HepG2 (cell line): ENCODE results near the gene PRKAG3. TPM values are rescaled to one million over a fixed set of nuclear protein-coding genes. Genes with fewer than 3 reads are reported as not detected.
A peak's percentile ranks its signal among the peaks of the same experiment; 100 is the strongest.

Experiments
- EED ChIP-seq: sonication (generic); formaldehyde crosslinking; IDR thresholded peaks from 2 replicates; pipeline ENCODE4 v1.5.0; 2020; ENCODE audit warnings: mild to moderate bottlenecking, missing genetic modification reagents
- HNRNPUL1 ChIP-seq: fragments of 200-400 bp; formaldehyde crosslinking; IDR thresholded peaks from 2 replicates; pipeline ENCODE4 v1.6.1; 2017; ENCODE audit warnings: low read depth, mild to moderate bottlenecking, low read length, moderate library complexity
- HOXA7 ChIP-seq: sonication (generic); formaldehyde crosslinking; IDR thresholded peaks from 2 replicates; pipeline ENCODE4 v1.8.1; 2022; ENCODE audit warnings: mild to moderate bottlenecking, missing genetic modification reagents, moderate library complexity
- KMT2A ChIP-seq: sonication (generic); formaldehyde crosslinking; IDR thresholded peaks from 2 replicates; pipeline ENCODE4 v1.4.0; 2020; ENCODE audit warnings: missing genetic modification reagents
- MAF1 ChIP-seq: sonication (generic); formaldehyde crosslinking; IDR thresholded peaks from 2 replicates; pipeline ENCODE4 v1.5.0; 2020; ENCODE audit warnings: missing genetic modification reagents, borderline replicate concordance
- MYNN ChIP-seq: sonication (generic); formaldehyde crosslinking; IDR thresholded peaks from 2 replicates; pipeline ENCODE4 v1.4.0; 2020; ENCODE audit warnings: mild to moderate bottlenecking, low read depth, missing genetic modification reagents
- RAD21 ChIP-seq: fragments of 450-650 bp; formaldehyde crosslinking; IDR thresholded peaks from 2 replicates; pipeline ENCODE4 v1.5.0; 2020; ENCODE audit warnings: mild to moderate bottlenecking
- RXRA ChIP-seq: sonication (generic); formaldehyde crosslinking; IDR thresholded peaks from 2 replicates; pipeline ENCODE4 v1.5.1; 2020; ENCODE audit warnings: missing genetic modification reagents
- SOX6 ChIP-seq, 2 experiments: fragments of 450-650 bp in 1 of 2; sonication (generic) in 1 of 2; formaldehyde crosslinking in 1 of 2; IDR thresholded peaks; 2 replicates each; pipeline versions ENCODE4 v1.4.0 to v1.6.1; 2017 to 2020; ENCODE audit warnings: antibody characterized with exemption in 1 of 2, mild to moderate bottlenecking in 1 of 2, missing genetic modification reagents in 1 of 2
- ZMYM4 ChIP-seq: sonication (generic); formaldehyde crosslinking; IDR thresholded peaks from 2 replicates; pipeline ENCODE4 v1.8.1; 2023; ENCODE audit warnings: mild to moderate bottlenecking, missing genetic modification reagents
- ZNF138 ChIP-seq: sonication (generic); formaldehyde crosslinking; IDR thresholded peaks from 2 replicates; pipeline ENCODE4 v1.5.0; 2020; ENCODE audit warnings: mild to moderate bottlenecking, low read depth, missing genetic modification reagents
- ZNF460 ChIP-seq: sonication (generic); formaldehyde crosslinking; IDR thresholded peaks from 2 replicates; pipeline ENCODE4 v1.5.1; 2020; ENCODE audit warnings: missing genetic modification reagents, mild to moderate bottlenecking, borderline replicate concordance
- ZNF777 ChIP-seq: sonication (generic); formaldehyde crosslinking; IDR thresholded peaks from 2 replicates; pipeline ENCODE4 v1.4.0; 2020; ENCODE audit warnings: missing genetic modification reagents
- polyA plus RNA-seq, 8 experiments: library from polyadenylated mRNA; depleted of rRNA in 3 of 8; stranded (reverse) in 7 of 8; unstranded in 1 of 8; fragments of >200 nt; fragmentation: Illumina TruSeq in 4 of 8; extraction: Trizol in 4 of 8; gene quantifications; 2 replicates each; pipeline versions ENCODE4 v1.2.1 to v1.2.3, GENCODE V29; 2011 to 2016; ENCODE audit warnings: low read depth in 4 of 8, missing spikeins in 1 of 8, mixed read lengths in 1 of 8; ENCODE audit not compliant: insufficient read depth in 1 of 8
- total RNA-seq, 5 experiments: library from RNA; depleted of rRNA; stranded (reverse); fragments of >200 nt; fragmentation: Illumina TruSeq; extraction: Trizol; gene quantifications; 2 replicates each; pipeline ENCODE4 v1.2.3, GENCODE V29; 2016; ENCODE audit warnings: low read depth in 1 of 5
- TF ChIP-seq, protein P1 (sequence below): IDR thresholded peaks from 2 replicates; pipeline ENCODE4 v1.6.1; 2016; ENCODE audit warnings: low read depth
- TF ChIP-seq, protein P2 (sequence below): sonication (generic); formaldehyde crosslinking; IDR thresholded peaks from 2 replicates; pipeline ENCODE4 v1.4.0; 2020; ENCODE audit warnings: missing genetic modification reagents, borderline replicate concordance
- TF ChIP-seq, protein P3 (sequence below): sonication (generic); formaldehyde crosslinking; IDR thresholded peaks from 2 replicates; pipeline ENCODE4 v1.4.0; 2020; ENCODE audit warnings: mild to moderate bottlenecking, missing genetic modification reagents
- TF ChIP-seq, protein P4 (sequence below): sonication (generic); formaldehyde crosslinking; IDR thresholded peaks from 2 replicates; pipeline ENCODE4 v1.4.0; 2020; ENCODE audit warnings: missing genetic modification reagents
- TF ChIP-seq, protein P5 (sequence below): sonication (generic); formaldehyde crosslinking; IDR thresholded peaks from 2 replicates; pipeline ENCODE4 v1.9.0; 2021; ENCODE audit warnings: missing genetic modification reagents, borderline replicate concordance

PRKAG3 gene
- total and polyA plus RNA-seq, 2 of the 13 experiments (the other 11 are each of a cell fraction or from before 2014, with no cell fraction given): not detected

DNA sequence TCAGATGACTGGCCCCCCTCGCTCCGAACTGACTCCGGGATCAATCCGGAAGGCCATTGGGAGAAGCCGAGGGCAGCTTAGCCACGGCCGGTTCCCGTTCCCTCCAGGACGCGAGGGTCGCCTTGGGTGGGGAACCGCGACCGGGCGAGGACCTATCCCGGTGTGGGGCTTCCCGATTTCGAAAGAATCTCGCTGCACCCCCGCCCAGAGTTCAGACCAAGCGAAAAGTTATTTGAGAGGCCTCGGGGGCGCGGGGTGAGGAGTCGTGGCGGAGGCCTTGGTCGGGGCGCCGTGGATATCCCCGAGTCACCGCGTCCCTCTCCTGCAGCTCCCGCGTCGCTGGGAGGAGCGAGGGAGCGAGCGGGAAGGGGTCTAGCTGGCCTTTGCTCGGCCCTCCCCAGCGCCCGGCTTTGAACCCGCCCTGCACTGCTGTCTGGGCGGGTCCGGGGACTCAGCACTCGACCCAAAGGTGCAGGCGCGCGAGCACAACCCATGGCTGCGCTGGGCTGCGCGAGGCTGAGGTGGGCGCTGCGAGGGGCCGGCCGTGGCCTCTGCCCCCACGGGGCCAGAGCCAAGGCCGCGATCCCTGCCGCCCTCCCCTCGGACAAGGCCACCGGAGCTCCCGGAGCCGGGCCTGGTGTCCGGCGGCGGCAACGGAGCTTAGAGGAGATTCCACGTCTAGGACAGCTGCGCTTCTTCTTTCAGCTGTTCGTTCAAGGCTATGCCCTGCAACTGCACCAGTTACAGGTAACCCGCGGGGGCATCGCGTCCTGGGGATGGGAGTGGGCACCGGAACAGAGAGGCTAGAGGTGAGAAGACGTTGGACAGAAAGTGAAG, 49.7 kb downstream of the PRKAG3 start, which contains the start of gene CYP27A1 (continued):
- TF ChIP-seq, protein P1, sequence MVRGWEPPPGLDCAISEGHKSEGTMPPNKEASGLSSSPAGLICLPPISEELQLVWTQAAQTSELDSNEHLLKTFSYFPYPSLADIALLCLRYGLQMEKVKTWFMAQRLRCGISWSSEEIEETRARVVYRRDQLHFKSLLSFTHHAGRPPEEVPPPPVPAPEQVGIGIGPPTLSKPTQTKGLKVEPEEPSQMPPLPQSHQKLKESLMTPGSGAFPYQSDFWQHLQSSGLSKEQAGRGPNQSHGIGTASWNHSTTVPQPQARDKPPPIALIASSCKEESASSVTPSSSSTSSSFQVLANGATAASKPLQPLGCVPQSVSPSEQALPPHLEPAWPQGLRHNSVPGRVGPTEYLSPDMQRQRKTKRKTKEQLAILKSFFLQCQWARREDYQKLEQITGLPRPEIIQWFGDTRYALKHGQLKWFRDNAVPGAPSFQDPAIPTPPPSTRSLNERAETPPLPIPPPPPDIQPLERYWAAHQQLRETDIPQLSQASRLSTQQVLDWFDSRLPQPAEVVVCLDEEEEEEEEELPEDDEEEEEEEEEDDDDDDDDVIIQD: no peak; the same call in 1 of the 2 replicates
- TF ChIP-seq, protein P2, sequence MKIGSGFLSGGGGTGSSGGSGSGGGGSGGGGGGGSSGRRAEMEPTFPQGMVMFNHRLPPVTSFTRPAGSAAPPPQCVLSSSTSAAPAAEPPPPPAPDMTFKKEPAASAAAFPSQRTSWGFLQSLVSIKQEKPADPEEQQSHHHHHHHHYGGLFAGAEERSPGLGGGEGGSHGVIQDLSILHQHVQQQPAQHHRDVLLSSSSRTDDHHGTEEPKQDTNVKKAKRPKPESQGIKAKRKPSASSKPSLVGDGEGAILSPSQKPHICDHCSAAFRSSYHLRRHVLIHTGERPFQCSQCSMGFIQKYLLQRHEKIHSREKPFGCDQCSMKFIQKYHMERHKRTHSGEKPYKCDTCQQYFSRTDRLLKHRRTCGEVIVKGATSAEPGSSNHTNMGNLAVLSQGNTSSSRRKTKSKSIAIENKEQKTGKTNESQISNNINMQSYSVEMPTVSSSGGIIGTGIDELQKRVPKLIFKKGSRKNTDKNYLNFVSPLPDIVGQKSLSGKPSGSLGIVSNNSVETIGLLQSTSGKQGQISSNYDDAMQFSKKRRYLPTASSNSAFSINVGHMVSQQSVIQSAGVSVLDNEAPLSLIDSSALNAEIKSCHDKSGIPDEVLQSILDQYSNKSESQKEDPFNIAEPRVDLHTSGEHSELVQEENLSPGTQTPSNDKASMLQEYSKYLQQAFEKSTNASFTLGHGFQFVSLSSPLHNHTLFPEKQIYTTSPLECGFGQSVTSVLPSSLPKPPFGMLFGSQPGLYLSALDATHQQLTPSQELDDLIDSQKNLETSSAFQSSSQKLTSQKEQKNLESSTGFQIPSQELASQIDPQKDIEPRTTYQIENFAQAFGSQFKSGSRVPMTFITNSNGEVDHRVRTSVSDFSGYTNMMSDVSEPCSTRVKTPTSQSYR (CRISPR knock-in tag): peak; percentile 43
- TF ChIP-seq HNRNPUL1 (no peak), RXRA (CRISPR knock-in tag) (peak; percentile 95), MAF1 (CRISPR knock-in tag) (no peak), EED (CRISPR knock-in tag) (peak; percentile 99), ZNF777 (CRISPR knock-in tag) (peak; percentile 95), HOXA7 (CRISPR knock-in tag) (0 out of 2 replicates have a peak, but pooled peaks have one; percentile 66), ZNF138 (CRISPR knock-in tag) (peak; percentile 91), RAD21 (CRISPR knock-in tag) (peak; percentile 73), KMT2A (CRISPR knock-in tag) (peak; percentile 66), ZMYM4 (peak; percentile 86), MYNN (CRISPR knock-in tag) (peak; percentile 91; the same call in 1 of the 2 replicates), SOX6 (IDR thresholded peaks at IDR 0.05) (no peak), SOX6 (CRISPR knock-in tag; IDR thresholded peaks at IDR 0.05) (peak; percentile 55), ZNF460 (peak; percentile 63; the same call in 1 of the 2 replicates)
- TF ChIP-seq, protein P3, sequence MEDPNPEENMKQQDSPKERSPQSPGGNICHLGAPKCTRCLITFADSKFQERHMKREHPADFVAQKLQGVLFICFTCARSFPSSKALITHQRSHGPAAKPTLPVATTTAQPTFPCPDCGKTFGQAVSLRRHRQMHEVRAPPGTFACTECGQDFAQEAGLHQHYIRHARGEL (CRISPR knock-in tag): no peak
- TF ChIP-seq, protein P4, sequence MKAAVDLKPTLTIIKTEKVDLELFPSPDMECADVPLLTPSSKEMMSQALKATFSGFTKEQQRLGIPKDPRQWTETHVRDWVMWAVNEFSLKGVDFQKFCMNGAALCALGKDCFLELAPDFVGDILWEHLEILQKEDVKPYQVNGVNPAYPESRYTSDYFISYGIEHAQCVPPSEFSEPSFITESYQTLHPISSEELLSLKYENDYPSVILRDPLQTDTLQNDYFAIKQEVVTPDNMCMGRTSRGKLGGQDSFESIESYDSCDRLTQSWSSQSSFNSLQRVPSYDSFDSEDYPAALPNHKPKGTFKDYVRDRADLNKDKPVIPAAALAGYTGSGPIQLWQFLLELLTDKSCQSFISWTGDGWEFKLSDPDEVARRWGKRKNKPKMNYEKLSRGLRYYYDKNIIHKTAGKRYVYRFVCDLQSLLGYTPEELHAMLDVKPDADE (CRISPR knock-in tag): 0 out of 2 replicates have a peak, but pooled peaks have one; percentile 81
- TF ChIP-seq, protein P5, sequence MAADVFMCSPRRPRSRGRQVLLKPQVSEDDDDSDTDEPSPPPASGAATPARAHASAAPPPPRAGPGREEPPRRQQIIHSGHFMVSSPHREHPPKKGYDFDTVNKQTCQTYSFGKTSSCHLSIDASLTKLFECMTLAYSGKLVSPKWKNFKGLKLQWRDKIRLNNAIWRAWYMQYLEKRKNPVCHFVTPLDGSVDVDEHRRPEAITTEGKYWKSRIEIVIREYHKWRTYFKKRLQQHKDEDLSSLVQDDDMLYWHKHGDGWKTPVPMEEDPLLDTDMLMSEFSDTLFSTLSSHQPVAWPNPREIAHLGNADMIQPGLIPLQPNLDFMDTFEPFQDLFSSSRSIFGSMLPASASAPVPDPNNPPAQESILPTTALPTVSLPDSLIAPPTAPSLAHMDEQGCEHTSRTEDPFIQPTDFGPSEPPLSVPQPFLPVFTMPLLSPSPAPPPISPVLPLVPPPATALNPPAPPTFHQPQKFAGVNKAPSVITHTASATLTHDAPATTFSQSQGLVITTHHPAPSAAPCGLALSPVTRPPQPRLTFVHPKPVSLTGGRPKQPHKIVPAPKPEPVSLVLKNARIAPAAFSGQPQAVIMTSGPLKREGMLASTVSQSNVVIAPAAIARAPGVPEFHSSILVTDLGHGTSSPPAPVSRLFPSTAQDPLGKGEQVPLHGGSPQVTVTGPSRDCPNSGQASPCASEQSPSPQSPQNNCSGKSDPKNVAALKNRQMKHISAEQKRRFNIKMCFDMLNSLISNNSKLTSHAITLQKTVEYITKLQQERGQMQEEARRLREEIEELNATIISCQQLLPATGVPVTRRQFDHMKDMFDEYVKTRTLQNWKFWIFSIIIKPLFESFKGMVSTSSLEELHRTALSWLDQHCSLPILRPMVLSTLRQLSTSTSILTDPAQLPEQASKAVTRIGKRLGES (CRISPR knock-in tag): peak; percentile 74; the same call in 1 of the 2 replicates
